ENCODE data around the gene SPDYE4.

GRCh38 chr17:8753136-8753975, 5.0 kb downstream of the SPDYE4 start:
- TF ChIP-seq CTCF (conservative IDR thresholded peaks at IDR 0.05; ENCODE audit: low read depth in 2 of 2) (no peak), CREB1 (CRISPR knock-in tag; IDR thresholded peaks at IDR 0.05; ENCODE audit: low read depth) (no peak), EZH2 (IDR thresholded peaks at IDR 0.05; ENCODE audit: low read depth, unreplicated experiment) (no peak), REST (IDR thresholded peaks at IDR 0.05; ENCODE audit: unreplicated experiment) (no peak), POLR2AphosphoS5 (IDR thresholded peaks at IDR 0.05; ENCODE audit: low read depth) (no peak), EZH2phosphoT487 (IDR thresholded peaks at IDR 0.05; ENCODE audit: unreplicated experiment) (no peak), JUNB (IDR thresholded peaks at IDR 0.05; ENCODE audit: unreplicated experiment) (no peak), ZNF331 (CRISPR knock-in tag; IDR thresholded peaks at IDR 0.05; ENCODE audit: low read depth) (no peak), ETS1 (IDR thresholded peaks at IDR 0.05) (no peak)
